OCI-LY1 (cell line): ENCODE results near the gene PCDH15.

Source experiments
- H2AFZ ChIP-seq: fragments of 200-600 bp; sonication (generic), shearing (Covaris generic); 2 replicates; pipeline ENCODE4 v1.6.0; 2014; ENCODE audit warnings: antibody characterized with exemption, mild to moderate bottlenecking, low read length
- H3F3A ChIP-seq: fragments of 200-600 bp; sonication (generic), shearing (Covaris generic); 2 replicates; pipeline ENCODE4 v1.6.0; 2014; ENCODE audit warnings: mild to moderate bottlenecking, antibody characterized with exemption, low read length, moderate library complexity; ENCODE audit not compliant: insufficient read depth
- H3K27ac ChIP-seq: fragments of 200-600 bp; sonication (generic); 2 replicates; pipeline ENCODE4 v1.5.1; 2014; ENCODE audit warnings: low read length, mixed run types, mild to moderate bottlenecking, low read depth; ENCODE audit not compliant: poor library complexity, severe bottlenecking
- H3K27me3 ChIP-seq: fragments of 200-600 bp; sonication (generic); 2 replicates; pipeline ENCODE4 v1.6.0; 2014; ENCODE audit warnings: antibody characterized with exemption, mild to moderate bottlenecking, low read length, moderate library complexity; ENCODE audit not compliant: insufficient read depth
- H3K36me3 ChIP-seq: fragments of 200-600 bp; sonication (generic); 2 replicates; pipeline ENCODE4 v1.6.1; 2014; ENCODE audit warnings: mild to moderate bottlenecking, antibody characterized with exemption, low read length, moderate library complexity, mixed read lengths; ENCODE audit not compliant: insufficient read depth
- H3K4me1 ChIP-seq: fragments of 200-600 bp; sonication (generic); 2 replicates; pipeline ENCODE4 v1.5.1; 2014; ENCODE audit warnings: mild to moderate bottlenecking, low read length, moderate library complexity; ENCODE audit not compliant: insufficient read depth, severe bottlenecking
- H3K4me2 ChIP-seq: fragments of 200-600 bp; sonication (generic), shearing (Covaris generic); 2 replicates; pipeline ENCODE4 v1.6.1; 2014; ENCODE audit warnings: low read length
- H3K4me3 ChIP-seq: fragments of 200-600 bp; sonication (generic); 2 replicates; pipeline ENCODE4 v1.5.1; 2014; ENCODE audit warnings: low read length, low read depth, mild to moderate bottlenecking, mixed read lengths; ENCODE audit not compliant: poor library complexity, severe bottlenecking
- H3K79me2 ChIP-seq: fragments of 200-600 bp; shearing (Covaris generic); 2 replicates; pipeline ENCODE4 v1.6.1; 2016; ENCODE audit warnings: mixed run types, low read length, mixed read lengths; ENCODE audit not compliant: insufficient read depth
- H3K9ac ChIP-seq: fragments of 200-600 bp; sonication (generic), shearing (Covaris generic); 2 replicates; pipeline ENCODE4 v1.6.1; 2014; ENCODE audit warnings: mild to moderate bottlenecking, low read length, mixed read lengths
- H3K9me2 ChIP-seq: fragments of 200-600 bp; sonication (generic), shearing (Covaris generic); 2 replicates; pipeline ENCODE4 v1.6.1; 2014; ENCODE audit warnings: low read depth, mild to moderate bottlenecking, low read length, mixed read lengths
- H3K9me3 ChIP-seq: fragments of 200-600 bp; shearing (Covaris generic); 2 replicates; pipeline ENCODE4 v1.6.1; 2014; ENCODE audit warnings: low read length, mixed read lengths
- H4K20me1 ChIP-seq: fragments of 200-600 bp; sonication (generic), shearing (Covaris generic); 2 replicates; pipeline ENCODE4 v1.6.0; 2016; ENCODE audit warnings: mild to moderate bottlenecking, low read length; ENCODE audit not compliant: insufficient read depth
- EZH2 ChIP-seq: fragments of 200-600 bp; sonication (generic), shearing (Covaris generic); IDR thresholded peaks from 2 replicates; pipeline ENCODE4 v1.8.0; 2017; ENCODE audit warnings: borderline replicate concordance, mixed run types, mild to moderate bottlenecking, antibody characterized with exemption, low read length, moderate library complexity, mixed read lengths
- TF ChIP-seq, protein P1 (sequence below): fragments of 200-600 bp; sonication (generic), shearing (Covaris generic); IDR thresholded peaks from 2 replicates; pipeline ENCODE4 v1.5.1; 2017; ENCODE audit warnings: mild to moderate bottlenecking, antibody characterized with exemption, low read length, moderate library complexity, mixed read lengths

PCDH15 gene

GRCh38 chr10:53990799-53991238 is 810.2 kb downstream of the PCDH15 start:
- Histone ChIP-seq H3F3A (no peaks in the 10 kb centered on the region), H3K9me2 (no peaks in the 10 kb centered on the region), H3K9ac (no peak overlapping the region), H3K79me2 (no peaks in the 10 kb centered on the region), H4K20me1 (no peaks in the 10 kb centered on the region), H3K36me3 (no peaks in the 10 kb centered on the region), H3K27ac (no peak overlapping the region), H3K9me3 (no peaks in the 10 kb centered on the region), H3K4me2 (no peak overlapping the region), H3K27me3 (no peaks in the 10 kb centered on the region), H2AFZ (no peak overlapping the region), H3K4me1 (no peaks in the 10 kb centered on the region), H3K4me3 (no peak overlapping the region)
- TF ChIP-seq EZH2 = no peak
- TF ChIP-seq, protein P1, sequence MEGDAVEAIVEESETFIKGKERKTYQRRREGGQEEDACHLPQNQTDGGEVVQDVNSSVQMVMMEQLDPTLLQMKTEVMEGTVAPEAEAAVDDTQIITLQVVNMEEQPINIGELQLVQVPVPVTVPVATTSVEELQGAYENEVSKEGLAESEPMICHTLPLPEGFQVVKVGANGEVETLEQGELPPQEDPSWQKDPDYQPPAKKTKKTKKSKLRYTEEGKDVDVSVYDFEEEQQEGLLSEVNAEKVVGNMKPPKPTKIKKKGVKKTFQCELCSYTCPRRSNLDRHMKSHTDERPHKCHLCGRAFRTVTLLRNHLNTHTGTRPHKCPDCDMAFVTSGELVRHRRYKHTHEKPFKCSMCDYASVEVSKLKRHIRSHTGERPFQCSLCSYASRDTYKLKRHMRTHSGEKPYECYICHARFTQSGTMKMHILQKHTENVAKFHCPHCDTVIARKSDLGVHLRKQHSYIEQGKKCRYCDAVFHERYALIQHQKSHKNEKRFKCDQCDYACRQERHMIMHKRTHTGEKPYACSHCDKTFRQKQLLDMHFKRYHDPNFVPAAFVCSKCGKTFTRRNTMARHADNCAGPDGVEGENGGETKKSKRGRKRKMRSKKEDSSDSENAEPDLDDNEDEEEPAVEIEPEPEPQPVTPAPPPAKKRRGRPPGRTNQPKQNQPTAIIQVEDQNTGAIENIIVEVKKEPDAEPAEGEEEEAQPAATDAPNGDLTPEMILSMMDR = no peak

GRCh38 chr10:53983431-53983830 is 817.6 kb downstream of the PCDH15 start:
- no peaks in the 10 kb centered on the region for H3F3A ChIP-seq
- no peak overlapping the region for H3K4me2 ChIP-seq
- no peaks in the 10 kb centered on the region for H3K9me2 ChIP-seq
- H3K4me1 ChIP-seq = no peaks in the 10 kb centered on the region
- no peaks in the 10 kb centered on the region for H4K20me1 ChIP-seq
- no peak overlapping the region for H3K9ac ChIP-seq
- no peak overlapping the region for H3K4me3 ChIP-seq
- H2AFZ ChIP-seq = no peak overlapping the region
- TF ChIP-seq EZH2 = no peak
- TF ChIP-seq, protein P1 = no peak
- H3K36me3 ChIP-seq = no peaks in the 10 kb centered on the region
- H3K27ac ChIP-seq = no peak overlapping the region
- no peaks in the 10 kb centered on the region for H3K79me2 ChIP-seq
- no peaks in the 10 kb centered on the region for H3K9me3 ChIP-seq
- H3K27me3 ChIP-seq = no peaks in the 10 kb centered on the region

DNA sequence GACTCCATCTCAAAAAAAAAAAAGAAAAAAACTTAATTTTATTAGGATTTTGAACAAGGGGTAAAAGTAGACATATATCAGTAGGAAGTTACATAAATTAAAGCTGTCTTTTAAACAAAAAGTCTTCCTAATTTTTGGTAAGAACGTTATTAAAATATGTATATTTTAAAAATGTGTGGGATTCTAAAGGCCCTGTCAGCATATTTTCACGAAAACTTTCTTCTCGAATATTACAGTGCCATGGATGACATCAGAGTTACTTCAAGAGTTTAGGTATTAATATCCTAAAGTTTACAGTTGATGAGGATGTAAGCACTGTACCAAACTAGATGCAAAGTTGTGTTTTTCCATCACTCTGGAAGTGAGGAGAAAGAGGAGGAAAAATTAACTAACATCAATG is 820.8 kb downstream of the PCDH15 start:
- no peaks in the 10 kb centered on the region for H3K4me1 ChIP-seq
- H3K36me3 ChIP-seq = no peaks in the 10 kb centered on the region
- H2AFZ ChIP-seq = no peak overlapping the region
- H3K9ac ChIP-seq = no peak overlapping the region
- H3K79me2 ChIP-seq = no peaks in the 10 kb centered on the region
- no peak overlapping the region for H3K27ac ChIP-seq
- no peaks in the 10 kb centered on the region for H4K20me1 ChIP-seq
- H3K9me3 ChIP-seq = no peaks in the 10 kb centered on the region
- H3F3A ChIP-seq = no peaks in the 10 kb centered on the region
- H3K27me3 ChIP-seq = no peaks in the 10 kb centered on the region
- no peak overlapping the region for H3K4me2 ChIP-seq
- no peak for TF ChIP-seq EZH2
- TF ChIP-seq, protein P1 = no peak
- no peaks in the 10 kb centered on the region for H3K9me2 ChIP-seq
- H3K4me3 ChIP-seq = no peak overlapping the region
